Lung (tissue), 12 donors: Measurements from ENCODE around the gene AGPAT3. TPM values are rescaled to one million over a fixed set of nuclear protein-coding genes. Genes with fewer than 3 reads are reported as not detected.

ENCODE experiments used
- ATAC-seq: fragments of 200-7000 bp; cut with Tn5 transposase; one replicate; pipeline ENCODE4 v1.9.1; 2020; ENCODE audit warnings: moderate number of reproducible peaks; ENCODE audit not compliant: insufficient read depth, low FRiP score
- DNase-seq, 3 donors: peaks; one replicate each; pipeline ENCODE4 v3.0.0-alpha.2; 2013 to 2017
- H3K27ac ChIP-seq, 2 donors: one replicate each; pipeline ENCODE4 v1.5.1; 2013; ENCODE audit warnings: mild to moderate bottlenecking in 2 of 2, moderate library complexity in 2 of 2, control low read depth in 1 of 2, inconsistent platforms in 1 of 2, low read depth in 1 of 2, low read length in 1 of 2
- H3K27me3 ChIP-seq, 3 donors: one replicate each; pipeline ENCODE4 v1.5.1; 2013; ENCODE audit warnings: low read length in 2 of 3; ENCODE audit not compliant: control insufficient read depth in 3 of 3, insufficient read depth in 3 of 3
- H3K36me3 ChIP-seq, 4 donors: one replicate each; pipeline ENCODE4 v1.5.1; 2013; ENCODE audit warnings: low read length in 4 of 4, mild to moderate bottlenecking in 1 of 4, moderate library complexity in 1 of 4; ENCODE audit not compliant: control insufficient read depth in 4 of 4, insufficient read depth in 4 of 4
- H3K4me1 ChIP-seq, 5 donors: one replicate each; pipeline ENCODE4 v1.5.1; 2013; ENCODE audit warnings: low read length in 5 of 5, mild to moderate bottlenecking in 2 of 5, moderate library complexity in 1 of 5; ENCODE audit not compliant: control insufficient read depth in 5 of 5, insufficient read depth in 5 of 5
- H3K4me3 ChIP-seq: one replicate; pipeline ENCODE4 v1.5.1; 2013; ENCODE audit warnings: mild to moderate bottlenecking, control low read depth, moderate library complexity
- H3K9ac ChIP-seq, 2 donors: one replicate each; pipeline ENCODE4 v1.5.1; 2013; ENCODE audit warnings: low read length in 2 of 2, control low read depth in 1 of 2; ENCODE audit not compliant: insufficient read depth in 1 of 2
- H3K9me3 ChIP-seq, 4 donors: one replicate each; pipeline ENCODE4 v1.5.1; 2013; ENCODE audit warnings: low read length in 3 of 4, mild to moderate bottlenecking in 1 of 4, moderate library complexity in 1 of 4; ENCODE audit not compliant: control insufficient read depth in 4 of 4, insufficient read depth in 3 of 4
- WGBS, 2 donors: extraction: QIAGEN DNeasy Blood & Tissue Kit; methylation state at CpG; one replicate each; pipeline ENCODE4 v1.1.7; 2013; 5-methylcytosine and 5-hydroxymethylcytosine counted together
- polyA plus RNA-seq, 2 donors: library from polyadenylated mRNA; stranded (reverse); fragments of 200-250 nt; gene quantifications; one replicate each; pipeline ENCODE4 v1.2.1, GENCODE V29; 2013
- total RNA-seq, 2 donors: library from RNA; depleted of rRNA in 1 of 2; stranded (reverse); fragments of >200 nt in 1 of 2; gene quantifications; one replicate each; pipeline ENCODE4 v1.2.1, GENCODE V29; 2014 to 2021
- TF ChIP-seq, protein P1 (sequence below): IDR thresholded peaks from 2 replicates; pipeline ENCODE4 v1.5.1; 2012; ENCODE audit warnings: mild to moderate bottlenecking; ENCODE audit errors: control extremely low read depth, extremely low read depth
- donor health status: control.
- donor health status: control.
- donor health status: Bipolar disorder and iron deficiency.
- donor health status: healthy.
- donor health status: DM: yes; HTN: yes; CAD: no.

AGPAT3 gene
- total and polyA plus RNA-seq, 4 donors = 29.4 to 120 (median 43.9) TPM

DNA sequence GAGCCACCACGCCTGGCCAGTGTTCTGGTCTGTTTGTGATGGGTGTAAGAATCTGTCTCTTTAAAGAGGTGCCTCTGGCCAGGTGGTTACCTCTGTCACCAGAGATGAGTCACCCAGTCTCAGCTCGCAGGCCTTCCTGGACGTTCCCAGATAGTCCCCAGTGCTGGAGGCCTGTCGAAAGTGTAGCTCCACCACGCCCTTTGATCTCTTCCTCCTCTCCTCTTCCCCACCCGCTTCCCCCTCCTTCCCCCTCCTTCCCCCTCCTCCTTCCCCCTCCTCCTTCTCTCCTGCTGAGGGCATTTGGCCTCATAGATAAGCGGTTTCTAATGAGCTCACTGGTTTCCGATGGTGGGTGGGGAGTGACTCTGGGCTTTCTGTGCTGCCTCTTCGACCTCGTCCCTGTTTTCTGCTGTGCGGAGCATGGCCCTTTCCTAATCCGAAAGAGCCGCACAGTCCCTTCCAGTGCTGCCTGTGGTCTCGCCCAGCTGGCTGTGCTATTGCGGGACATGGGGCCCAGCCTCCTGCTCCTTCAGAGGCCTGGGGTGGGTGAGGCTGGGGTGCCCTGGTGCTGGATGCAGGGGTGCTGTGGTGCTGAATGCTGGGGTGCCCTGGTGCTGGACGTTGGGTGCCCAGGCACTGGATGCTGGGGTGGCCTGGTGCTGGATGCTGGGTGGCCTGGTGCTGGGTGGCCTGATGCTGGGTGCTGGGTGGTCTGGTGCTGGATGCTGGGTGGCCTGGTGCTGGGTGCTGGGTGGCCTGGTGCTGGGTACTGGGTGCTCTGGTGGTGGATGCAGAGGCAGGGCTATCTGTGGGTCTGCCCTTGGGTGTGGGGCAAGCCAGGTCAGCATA, 19.2 kb downstream of the AGPAT3 start:
- WGBS, 2 donors = 14 to 21% methylated on average over 14 to 16 of the region's 16 CpGs
- H3K36me3 ChIP-seq = no peaks in the 10 kb centered on the region
- peaks cover 0 to 20% (median 11%) of the 10 kb centered on the region in 5 donors for H3K4me1 ChIP-seq
- no peaks in the 10 kb centered on the region for H3K27me3 ChIP-seq
- no peaks in the 10 kb centered on the region for H3K9me3 ChIP-seq
- DNase-seq (peak; percentile 49 to 70 (median 64)), ATAC-seq (peak; percentile 76)
- TF ChIP-seq, protein P1, sequence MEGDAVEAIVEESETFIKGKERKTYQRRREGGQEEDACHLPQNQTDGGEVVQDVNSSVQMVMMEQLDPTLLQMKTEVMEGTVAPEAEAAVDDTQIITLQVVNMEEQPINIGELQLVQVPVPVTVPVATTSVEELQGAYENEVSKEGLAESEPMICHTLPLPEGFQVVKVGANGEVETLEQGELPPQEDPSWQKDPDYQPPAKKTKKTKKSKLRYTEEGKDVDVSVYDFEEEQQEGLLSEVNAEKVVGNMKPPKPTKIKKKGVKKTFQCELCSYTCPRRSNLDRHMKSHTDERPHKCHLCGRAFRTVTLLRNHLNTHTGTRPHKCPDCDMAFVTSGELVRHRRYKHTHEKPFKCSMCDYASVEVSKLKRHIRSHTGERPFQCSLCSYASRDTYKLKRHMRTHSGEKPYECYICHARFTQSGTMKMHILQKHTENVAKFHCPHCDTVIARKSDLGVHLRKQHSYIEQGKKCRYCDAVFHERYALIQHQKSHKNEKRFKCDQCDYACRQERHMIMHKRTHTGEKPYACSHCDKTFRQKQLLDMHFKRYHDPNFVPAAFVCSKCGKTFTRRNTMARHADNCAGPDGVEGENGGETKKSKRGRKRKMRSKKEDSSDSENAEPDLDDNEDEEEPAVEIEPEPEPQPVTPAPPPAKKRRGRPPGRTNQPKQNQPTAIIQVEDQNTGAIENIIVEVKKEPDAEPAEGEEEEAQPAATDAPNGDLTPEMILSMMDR = no peak
- H3K9ac ChIP-seq = no peak overlapping the region
- peak overlapping the region in 1 of 2 donors; percentile 83 for H3K27ac ChIP-seq
- H3K4me3 ChIP-seq = no peak overlapping the region

DNA sequence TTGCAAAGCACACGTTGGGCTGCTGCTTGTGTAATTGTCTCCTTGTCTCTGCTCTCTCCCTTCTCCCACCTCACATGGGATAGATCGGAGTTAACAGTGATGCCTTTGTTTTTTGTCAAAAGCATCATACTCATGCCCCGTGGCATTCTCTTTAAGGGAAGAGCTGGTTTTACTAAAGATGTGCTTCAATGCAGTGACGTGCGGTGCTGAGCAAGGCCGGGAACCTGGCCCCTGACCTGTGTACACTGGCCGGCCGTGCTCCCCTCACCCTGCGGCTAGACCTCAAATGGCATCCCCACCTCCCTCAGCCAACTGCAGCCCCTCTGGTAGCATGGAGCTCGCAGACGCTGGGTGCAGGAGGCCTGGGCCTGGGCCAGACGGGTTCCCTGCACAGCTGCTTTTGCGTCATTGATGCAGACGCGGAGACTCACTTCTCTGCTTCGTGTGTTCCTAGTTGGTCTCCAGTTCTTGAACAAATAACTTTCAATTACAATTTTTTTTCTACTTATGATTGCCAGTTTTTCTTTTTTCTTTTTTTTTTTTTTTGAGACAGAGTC, 19.9 kb downstream of the AGPAT3 start:
- ATAC-seq (no peak), DNase-seq (peak; percentile 47 to 64 (median 58))
- WGBS, 2 donors = 74 to 79% methylated on average over 16 of the region's 16 CpGs
- Histone ChIP-seq H3K27ac (peak overlapping the region in 1 of 2 donors; percentile 83), H3K9ac (no peak overlapping the region), H3K4me3 (no peak overlapping the region), H3K27me3 (no peaks in the 10 kb centered on the region), H3K4me1 (peaks cover 0 to 17% (median 11%) of the 10 kb centered on the region in 5 donors), H3K36me3 (no peaks in the 10 kb centered on the region), H3K9me3 (no peaks in the 10 kb centered on the region)
- TF ChIP-seq, protein P1 = no peak

DNA sequence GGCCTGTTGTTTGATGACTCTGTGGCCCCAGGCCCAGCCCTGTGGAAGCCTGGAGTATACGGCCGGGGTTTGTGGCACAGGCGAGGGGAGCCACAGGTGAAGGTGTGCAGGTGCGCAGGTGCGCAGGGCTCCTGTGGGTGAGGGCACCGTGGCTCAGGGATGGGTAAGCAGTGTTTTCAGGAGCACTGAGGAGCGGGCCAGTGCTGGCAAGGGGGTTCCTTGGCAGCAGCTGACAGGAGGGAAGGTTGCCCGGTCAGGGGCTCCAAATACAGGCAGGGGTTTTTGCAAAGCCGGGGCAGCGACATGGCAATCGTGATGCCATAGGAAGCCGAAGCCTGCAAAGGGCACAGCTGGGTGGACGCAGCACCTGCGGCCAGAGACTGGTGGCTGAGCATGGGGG, 20.7 kb downstream of the AGPAT3 start:
- no peaks in the 10 kb centered on the region for H3K27me3 ChIP-seq
- no peak overlapping the region for H3K4me3 ChIP-seq
- H3K9ac ChIP-seq = no peak overlapping the region
- no peak overlapping the region for H3K27ac ChIP-seq
- ATAC-seq (no peak), DNase-seq (no peak)
- TF ChIP-seq, protein P1 = no peak
- H3K9me3 ChIP-seq = no peaks in the 10 kb centered on the region
- H3K4me1 ChIP-seq = peaks cover 0 to 16% (median 11%) of the 10 kb centered on the region in 5 donors
- H3K36me3 ChIP-seq = no peaks in the 10 kb centered on the region
- 95 to 97% methylated on average over 14 of the region's 14 CpGs for WGBS, 2 donors
